Activated naive CD8-positive, alpha-beta T cell (primary cell): Measurements from ENCODE around the gene FANK1.
"Not testable (repeated sequence)": the region's sequence is repeated elsewhere in the genome, so short reads cannot be mapped to it uniquely, and the experiment has no call there.

Experiments
- H3K27ac Mint-ChIP-seq: one replicate; pipeline ENCODE4 v1.8.0; 2021; ENCODE audit warnings: mixed read lengths
- H3K27me3 Mint-ChIP-seq: one replicate; pipeline ENCODE4 v1.8.0; 2021; ENCODE audit warnings: mixed read lengths
- H3K36me3 Mint-ChIP-seq: one replicate; pipeline ENCODE4 v1.8.0; 2021; ENCODE audit warnings: mixed read lengths
- H3K4me1 Mint-ChIP-seq: one replicate; pipeline ENCODE4 v1.8.0; 2021; ENCODE audit warnings: low read depth, mixed read lengths
- H3K4me3 Mint-ChIP-seq: one replicate; pipeline ENCODE4 v1.8.0; 2021; ENCODE audit warnings: mild to moderate bottlenecking, mixed read lengths
- H3K9me3 Mint-ChIP-seq: one replicate; pipeline ENCODE4 v1.8.0; 2021; ENCODE audit warnings: low read depth, mixed read lengths

The FANK1 gene

GRCh38 chr10:126036515-126036914 lies 140.2 kb downstream of the FANK1 start:
- Mint-ChIP-seq H3K4me1 (peaks cover 2% of the 10 kb centered on the region), H3K36me3 (peaks cover 4% of the 10 kb centered on the region), H3K4me3 (no peak overlapping the region), H3K27ac (no peak overlapping the region), H3K27me3 (peaks cover 4% of the 10 kb centered on the region), H3K9me3 (no peaks in the 10 kb centered on the region)

GRCh38 chr10:126037946-126038345 lies 141.6 kb downstream of the FANK1 start:
- no peak overlapping the region for H3K27ac Mint-ChIP-seq
- H3K27me3 Mint-ChIP-seq = peaks cover 4% of the 10 kb centered on the region
- no peaks in the 10 kb centered on the region for H3K9me3 Mint-ChIP-seq
- H3K36me3 Mint-ChIP-seq = peaks cover 4% of the 10 kb centered on the region
- H3K4me1 Mint-ChIP-seq = peaks cover 14% of the 10 kb centered on the region
- H3K4me3 Mint-ChIP-seq = no peak overlapping the region

GRCh38 chr10:126041117-126041516 lies 144.8 kb downstream of the FANK1 start:
- Mint-ChIP-seq H3K4me1 (peaks cover 14% of the 10 kb centered on the region), H3K4me3 (no peak overlapping the region), H3K27ac (no peak overlapping the region), H3K9me3 (no peaks in the 10 kb centered on the region), H3K27me3 (peaks cover 1% of the 10 kb centered on the region), H3K36me3 (peaks cover 4% of the 10 kb centered on the region)

GRCh38 chr10:126041804-126042231 lies 145.5 kb downstream of the FANK1 start:
- peaks cover 4% of the 10 kb centered on the region for H3K36me3 Mint-ChIP-seq
- H3K4me3 Mint-ChIP-seq = peak overlapping the region; percentile 39
- no peak overlapping the region for H3K27ac Mint-ChIP-seq
- peaks cover 1% of the 10 kb centered on the region for H3K27me3 Mint-ChIP-seq
- peaks cover 14% of the 10 kb centered on the region for H3K4me1 Mint-ChIP-seq
- H3K9me3 Mint-ChIP-seq = no peaks in the 10 kb centered on the region

- Mint-ChIP-seq H3K4me1 (peaks cover 14% of the 10 kb centered on the region), H3K27ac (no peak overlapping the region), H3K4me3 (peak overlapping the region; percentile 39), H3K36me3 (peaks cover 4% of the 10 kb centered on the region), H3K9me3 (no peaks in the 10 kb centered on the region), H3K27me3 (peaks cover 1% of the 10 kb centered on the region)
Observed at GRCh38 chr10:126042354-126042753, 146.0 kb downstream of the FANK1 start.

- H3K4me3 Mint-ChIP-seq = no peak overlapping the region
- H3K9me3 Mint-ChIP-seq = no peaks in the 10 kb centered on the region
- peaks cover 14% of the 10 kb centered on the region for H3K4me1 Mint-ChIP-seq
- peaks cover 4% of the 10 kb centered on the region for H3K36me3 Mint-ChIP-seq
- no peak overlapping the region for H3K27ac Mint-ChIP-seq
- peaks cover 1% of the 10 kb centered on the region for H3K27me3 Mint-ChIP-seq
Observed at GRCh38 chr10:126042906-126043305, 146.5 kb downstream of the FANK1 start.

GRCh38 chr10:126043389-126043788 lies 147.0 kb downstream of the FANK1 start:
- no peaks in the 10 kb centered on the region for H3K9me3 Mint-ChIP-seq
- peaks cover 14% of the 10 kb centered on the region for H3K4me1 Mint-ChIP-seq
- peaks cover 1% of the 10 kb centered on the region for H3K27me3 Mint-ChIP-seq
- no peak overlapping the region for H3K4me3 Mint-ChIP-seq
- H3K27ac Mint-ChIP-seq = no peak overlapping the region
- H3K36me3 Mint-ChIP-seq = peaks cover 4% of the 10 kb centered on the region

- H3K27me3 Mint-ChIP-seq = peaks cover 1% of the 10 kb centered on the region
- no peak overlapping the region for H3K27ac Mint-ChIP-seq
- H3K4me1 Mint-ChIP-seq = peaks cover 14% of the 10 kb centered on the region
- no peaks in the 10 kb centered on the region for H3K9me3 Mint-ChIP-seq
- H3K36me3 Mint-ChIP-seq = peaks cover 3% of the 10 kb centered on the region
- no peak overlapping the region for H3K4me3 Mint-ChIP-seq
Observed at GRCh38 chr10:126045861-126046260, 149.5 kb downstream of the FANK1 start.

- H3K9me3 Mint-ChIP-seq = no peaks in the 10 kb centered on the region
- peaks cover 8% of the 10 kb centered on the region for H3K4me1 Mint-ChIP-seq
- H3K4me3 Mint-ChIP-seq = no peak overlapping the region
- no peak overlapping the region for H3K27ac Mint-ChIP-seq
- no peaks in the 10 kb centered on the region for H3K36me3 Mint-ChIP-seq
- H3K27me3 Mint-ChIP-seq = peaks cover 1% of the 10 kb centered on the region
Observed at GRCh38 chr10:126046831-126047230, 150.5 kb downstream of the FANK1 start.

GRCh38 chr10:126047749-126048148 lies 151.4 kb downstream of the FANK1 start:
- not testable (repeated sequence) for H3K9me3 Mint-ChIP-seq, H3K27me3 Mint-ChIP-seq, H3K27ac Mint-ChIP-seq, H3K4me1 Mint-ChIP-seq, H3K4me3 Mint-ChIP-seq, H3K36me3 Mint-ChIP-seq

GRCh38 chr10:126049759-126050700 lies 153.7 kb downstream of the FANK1 start:
- no peak overlapping the region for H3K27ac Mint-ChIP-seq
- no peaks in the 10 kb centered on the region for H3K36me3 Mint-ChIP-seq
- no peak overlapping the region for H3K4me3 Mint-ChIP-seq
- H3K27me3 Mint-ChIP-seq = peaks cover 6% of the 10 kb centered on the region
- no peaks in the 10 kb centered on the region for H3K9me3 Mint-ChIP-seq
- H3K4me1 Mint-ChIP-seq = no peaks in the 10 kb centered on the region

- H3K4me1 Mint-ChIP-seq = no peaks in the 10 kb centered on the region
- no peaks in the 10 kb centered on the region for H3K36me3 Mint-ChIP-seq
- no peaks in the 10 kb centered on the region for H3K9me3 Mint-ChIP-seq
- H3K27me3 Mint-ChIP-seq = peaks cover 7% of the 10 kb centered on the region
- H3K27ac Mint-ChIP-seq = no peak overlapping the region
- no peak overlapping the region for H3K4me3 Mint-ChIP-seq
Observed at GRCh38 chr10:126052171-126052570, 155.8 kb downstream of the FANK1 start.

- Mint-ChIP-seq H3K9me3 (no peaks in the 10 kb centered on the region), H3K4me1 (no peaks in the 10 kb centered on the region), H3K27ac (no peak overlapping the region), H3K4me3 (no peak overlapping the region), H3K36me3 (no peaks in the 10 kb centered on the region), H3K27me3 (peaks cover 7% of the 10 kb centered on the region)
Observed at GRCh38 chr10:126054191-126054590, 157.8 kb downstream of the FANK1 start.

GRCh38 chr10:126057494-126057893 lies 161.1 kb downstream of the FANK1 start:
- no peaks in the 10 kb centered on the region for H3K4me1 Mint-ChIP-seq
- H3K36me3 Mint-ChIP-seq = no peaks in the 10 kb centered on the region
- H3K9me3 Mint-ChIP-seq = no peaks in the 10 kb centered on the region
- no peak overlapping the region for H3K27ac Mint-ChIP-seq
- no peak overlapping the region for H3K4me3 Mint-ChIP-seq
- peaks cover 9% of the 10 kb centered on the region for H3K27me3 Mint-ChIP-seq

- Mint-ChIP-seq H3K4me1 (no peaks in the 10 kb centered on the region), H3K4me3 (no peak overlapping the region), H3K27ac (no peak overlapping the region), H3K36me3 (no peaks in the 10 kb centered on the region), H3K27me3 (peaks cover 9% of the 10 kb centered on the region), H3K9me3 (no peaks in the 10 kb centered on the region)
Observed at GRCh38 chr10:126058104-126058503, 161.7 kb downstream of the FANK1 start.

GRCh38 chr10:126058507-126058906 lies 162.1 kb downstream of the FANK1 start:
- Mint-ChIP-seq H3K36me3 (no peaks in the 10 kb centered on the region), H3K9me3 (no peaks in the 10 kb centered on the region), H3K27me3 (peaks cover 9% of the 10 kb centered on the region), H3K4me3 (no peak overlapping the region), H3K27ac (no peak overlapping the region), H3K4me1 (no peaks in the 10 kb centered on the region)
